ENCODE results near the gene UBE2J2. TPM values are rescaled to one million over a fixed set of nuclear protein-coding genes. Genes with fewer than 3 reads are reported as not detected.

The UBE2J2 gene
- total and polyA plus RNA-seq, 2 of the 8 experiments (the other 6 are each of a cell fraction or from before 2014, with no cell fraction given) = 33.6 to 67.9 TPM

- TF ChIP-seq JUN (IDR thresholded peaks at IDR 0.05; ENCODE audit: low read depth, low read length) (no peak), KDM4A (IDR thresholded peaks at IDR 0.05; ENCODE audit: low read depth, low read length, severe bottlenecking) (peak; percentile 83), MAFK (IDR thresholded peaks at IDR 0.05; ENCODE audit: low read depth, low read length) (no peak), TBP (IDR thresholded peaks at IDR 0.05; ENCODE audit: low read depth, low read length) (no peak), RAD21 (IDR thresholded peaks at IDR 0.05 in 1 of 2, conservative IDR thresholded peaks at IDR 0.05 in 1 of 2; ENCODE audit: low read depth in 2 of 2, low read length in 2 of 2) (no peak), HDAC2 (IDR thresholded peaks at IDR 0.05; ENCODE audit: borderline replicate concordance in 1 of 2, low read depth in 2 of 2, low read length in 2 of 2) (peak in 1 of 2 experiments; percentile 39; a peak in 1 of 4 replicates), NRF1 (IDR thresholded peaks at IDR 0.05; ENCODE audit: low read depth, low read length) (peak; percentile 54), NANOG (IDR thresholded peaks at IDR 0.05; ENCODE audit: insufficient read depth, low read depth, low read length, poor library complexity, severe bottlenecking) (peak; percentile 11), CBX8 (IDR thresholded peaks at IDR 0.05; ENCODE audit: borderline replicate concordance, low read depth, low read length) (no peak), SAP30 (IDR thresholded peaks at IDR 0.05; ENCODE audit: insufficient read depth, insufficient replicate concordance, low read length) (no peak), PHF8 (conservative IDR thresholded peaks at IDR 0.05; ENCODE audit: low read depth, low read length) (peak; percentile 13), SIX5 (IDR thresholded peaks at IDR 0.05; ENCODE audit: low read depth, low read length) (no peak), SP4 (IDR thresholded peaks at IDR 0.05; ENCODE audit: low read length) (no peak), TEAD4 (IDR thresholded peaks at IDR 0.05; ENCODE audit: low read depth, low read length) (peak; percentile 38; the same call in 1 of the 2 replicates), TAF1 (IDR thresholded peaks at IDR 0.05; ENCODE audit: low read depth, low read length) (0 out of 2 replicates have a peak, but pooled peaks have one; percentile 17), EGR1 (IDR thresholded peaks at IDR 0.05; ENCODE audit: borderline replicate concordance, low read depth, low read length) (peak; percentile 8; the same call in 1 of the 2 replicates), SIN3A (conservative IDR thresholded peaks at IDR 0.05 in 1 of 2, IDR thresholded peaks at IDR 0.05 in 1 of 2; ENCODE audit: low read depth in 1 of 2, low read length in 2 of 2) (peak; percentile 62 to 97; a peak in 2 of 4 replicates), POLR2AphosphoS5 (IDR thresholded peaks at IDR 0.05; ENCODE audit: low read depth, low read length) (0 out of 2 replicates have a peak, but pooled peaks have one; percentile 20), MAX (IDR thresholded peaks at IDR 0.05) (peak; percentile 79), FOSL1 (IDR thresholded peaks at IDR 0.05; ENCODE audit: insufficient read depth, low read depth, low read length) (no peak), GTF2F1 (IDR thresholded peaks at IDR 0.05; ENCODE audit: borderline replicate concordance, low read depth, low read length) (no peak), CHD2 (IDR thresholded peaks at IDR 0.05; ENCODE audit: low read length) (0 out of 2 replicates have a peak, but pooled peaks have one; percentile 21)
Measured at GRCh38 chr1:1307923-1308755, 34.5 kb upstream of the UBE2J2 start, which contains the start of the genes ACAP3 and PUSL1 (continued).

All from H1 (cell line).